HEK293 (cell line): ENCODE measurements around the gene STOML3.

Experiments
- CTCF ChIA-PET: fragments of 350-600 bp; formaldehyde crosslinking; extraction: SDS; loops from one replicate; lab custom pipeline; 2021; ENCODE audit warnings: antibody characterized with exemption; lab: Yijun Ruan, JAX
- POLR2A ChIA-PET: fragments of 300-600 bp; formaldehyde crosslinking; extraction: SDS; loops from one replicate; lab custom pipeline; 2020; ENCODE audit warnings: antibody characterized with exemption, inconsistent platforms; lab: Yijun Ruan, JAX
- H3K27ac ChIP-seq: fragments of 200-500 bp; sonication (Bioruptor generic); 2 replicates; pipeline ENCODE4 v1.5.1; 2014; ENCODE audit warnings: low read depth, low read length, control low read depth, inconsistent platforms; ENCODE audit errors: extremely low read depth
- H3K36me3 ChIP-seq, 2 experiments: fragments of 200-500 bp in 1 of 2; sonication (Bioruptor generic) in 1 of 2; 1 replicate in 1 of 2; 2 replicates in 1 of 2; pipeline ENCODE4 v1.5.1; 2014 to 2017; ENCODE audit warnings: inconsistent platforms in 2 of 2, low read length in 2 of 2; ENCODE audit not compliant: control insufficient read depth in 2 of 2, insufficient read depth in 1 of 2
- H3K4me1 ChIP-seq: fragments of 200-500 bp; sonication (Bioruptor generic); 2 replicates; pipeline ENCODE4 v1.5.1; 2014; ENCODE audit warnings: mild to moderate bottlenecking, low read length, inconsistent platforms; ENCODE audit not compliant: control insufficient read depth, insufficient read depth
- H3K4me3 ChIP-seq: 2 replicates; pipeline ENCODE4 v1.5.1; 2011; ENCODE audit warnings: low read depth, mild to moderate bottlenecking, control low read depth, low read length, moderate library complexity
- H3K9me3 ChIP-seq: fragments of 200-500 bp; sonication (Bioruptor generic); 2 replicates; pipeline ENCODE4 v1.5.1; 2014; ENCODE audit warnings: low read depth, low read length, inconsistent platforms; ENCODE audit not compliant: control insufficient read depth, insufficient read depth
- BCL11A ChIP-seq: fragments of 450-650 bp; formaldehyde crosslinking; IDR thresholded peaks from 2 replicates; pipeline ENCODE4 v1.5.1; 2016; ENCODE audit warnings: low read depth, missing biosample characterization, missing genetic modification characterization
- BCL11B ChIP-seq: fragments of 450-650 bp; formaldehyde crosslinking; IDR thresholded peaks from 2 replicates; pipeline ENCODE4 v1.5.1; 2016; ENCODE audit warnings: low read depth, missing biosample characterization, missing genetic modification characterization
- BCL6B ChIP-seq: fragments of 450-650 bp; formaldehyde crosslinking; IDR thresholded peaks from 2 replicates; pipeline ENCODE4 v1.5.1; 2017; ENCODE audit warnings: missing biosample characterization, missing genetic modification characterization
- KLF9 ChIP-seq: fragments of 450-650 bp; formaldehyde crosslinking; IDR thresholded peaks from 2 replicates; pipeline ENCODE4 v1.5.1; 2016; ENCODE audit warnings: missing biosample characterization, missing genetic modification characterization, low read depth
- TCF7L2 ChIP-seq: IDR thresholded peaks from 2 replicates; pipeline ENCODE4 v1.6.1; 2011; ENCODE audit warnings: low read depth, mild to moderate bottlenecking, inconsistent platforms, low read length, moderate library complexity, borderline replicate concordance
- ZBTB11 ChIP-seq: fragments of 450-650 bp; formaldehyde crosslinking; conservative IDR thresholded peaks from 2 replicates; pipeline ENCODE4 v1.5.1; 2016; ENCODE audit warnings: low read depth, missing biosample characterization, missing genetic modification characterization
- ZBTB17 ChIP-seq: fragments of 450-650 bp; formaldehyde crosslinking; IDR thresholded peaks from 2 replicates; pipeline ENCODE4 v1.5.1; 2016; ENCODE audit warnings: missing biosample characterization, missing genetic modification characterization
- ZNF114 ChIP-seq: fragments of 450-650 bp; formaldehyde crosslinking; IDR thresholded peaks from 2 replicates; pipeline ENCODE4 v1.5.0; 2017; ENCODE audit warnings: missing biosample characterization, missing genetic modification characterization
- ZNF223 ChIP-seq: fragments of 450-650 bp; formaldehyde crosslinking; IDR thresholded peaks from 2 replicates; pipeline ENCODE4 v1.5.1; 2016; ENCODE audit warnings: missing biosample characterization, missing genetic modification characterization
- ZNF23 ChIP-seq: fragments of 450-650 bp; formaldehyde crosslinking; IDR thresholded peaks from 2 replicates; pipeline ENCODE4 v1.5.1; 2016; ENCODE audit warnings: missing biosample characterization, missing genetic modification characterization, borderline replicate concordance
- ZNF26 ChIP-seq: fragments of 450-650 bp; formaldehyde crosslinking; IDR thresholded peaks from 2 replicates; pipeline ENCODE4 v1.5.1; 2016; ENCODE audit warnings: missing biosample characterization, missing genetic modification characterization
- ZNF426 ChIP-seq: fragments of 450-650 bp; formaldehyde crosslinking; IDR thresholded peaks from 2 replicates; pipeline ENCODE4 v1.5.1; 2017; ENCODE audit warnings: missing biosample characterization, missing genetic modification characterization, mild to moderate bottlenecking, inconsistent platforms, moderate library complexity
- ZNF510 ChIP-seq: fragments of 450-650 bp; formaldehyde crosslinking; IDR thresholded peaks from 2 replicates; pipeline ENCODE4 v1.5.1; 2018; ENCODE audit warnings: mild to moderate bottlenecking, missing genetic modification characterization, missing biosample characterization; ENCODE audit not compliant: insufficient replicate concordance
- ZNF660 ChIP-seq: fragments of 450-650 bp; IDR thresholded peaks from 2 replicates; pipeline ENCODE4 v1.5.1; 2018; ENCODE audit warnings: missing biosample characterization, mild to moderate bottlenecking, missing genetic modification characterization
- ZNF76 ChIP-seq: fragments of 450-650 bp; formaldehyde crosslinking; IDR thresholded peaks from 2 replicates; pipeline ENCODE4; 2016; ENCODE audit warnings: low read depth, missing biosample characterization, missing genetic modification characterization, borderline replicate concordance
- ZNF776 ChIP-seq: fragments of 450-650 bp; formaldehyde crosslinking; IDR thresholded peaks from 2 replicates; pipeline ENCODE4 v1.5.0; 2017; ENCODE audit warnings: missing biosample characterization, missing genetic modification characterization, borderline replicate concordance
- TF ChIP-seq, protein P1 (sequence below): fragments of 450-650 bp; formaldehyde crosslinking; IDR thresholded peaks from 2 replicates; pipeline ENCODE4 v1.5.1; 2016; ENCODE audit warnings: missing biosample characterization, missing genetic modification characterization
- TF ChIP-seq, protein P2 (sequence below): fragments of 450-650 bp; formaldehyde crosslinking; IDR thresholded peaks from 2 replicates; pipeline ENCODE4 v1.5.1; 2016; ENCODE audit warnings: missing biosample characterization, missing genetic modification characterization
- TF ChIP-seq, protein P3 (sequence below): fragments of 450-650 bp; formaldehyde crosslinking; IDR thresholded peaks from 2 replicates; pipeline ENCODE4 v1.5.1; 2016; ENCODE audit warnings: missing biosample characterization, missing genetic modification characterization, low read depth

The STOML3 gene

GRCh38 chr13:38943231-38943630 is 47.4 kb downstream of the STOML3 start:
- Histone ChIP-seq H3K4me3 (no peak overlapping the region), H3K27ac (no peak overlapping the region), H3K9me3 (no peaks in the 10 kb centered on the region), H3K4me1 (no peaks in the 10 kb centered on the region), H3K36me3 (no peaks in the 10 kb centered on the region)
- POLR2A ChIA-PET = no interaction called here
- TF ChIP-seq ZNF510 (tag by site-specific recombination) (no peak), ZBTB11 (no peak), ZNF660 (tag by site-specific recombination) (no peak), ZNF114 (no peak), ZBTB17 (no peak), BCL11B (tag by site-specific recombination) (no peak), ZNF23 (tag by site-specific recombination) (no peak), ZNF776 (tag by site-specific recombination) (no peak), KLF9 (tag by site-specific recombination) (no peak), ZNF76 (no peak)
- TF ChIP-seq, protein P1, sequence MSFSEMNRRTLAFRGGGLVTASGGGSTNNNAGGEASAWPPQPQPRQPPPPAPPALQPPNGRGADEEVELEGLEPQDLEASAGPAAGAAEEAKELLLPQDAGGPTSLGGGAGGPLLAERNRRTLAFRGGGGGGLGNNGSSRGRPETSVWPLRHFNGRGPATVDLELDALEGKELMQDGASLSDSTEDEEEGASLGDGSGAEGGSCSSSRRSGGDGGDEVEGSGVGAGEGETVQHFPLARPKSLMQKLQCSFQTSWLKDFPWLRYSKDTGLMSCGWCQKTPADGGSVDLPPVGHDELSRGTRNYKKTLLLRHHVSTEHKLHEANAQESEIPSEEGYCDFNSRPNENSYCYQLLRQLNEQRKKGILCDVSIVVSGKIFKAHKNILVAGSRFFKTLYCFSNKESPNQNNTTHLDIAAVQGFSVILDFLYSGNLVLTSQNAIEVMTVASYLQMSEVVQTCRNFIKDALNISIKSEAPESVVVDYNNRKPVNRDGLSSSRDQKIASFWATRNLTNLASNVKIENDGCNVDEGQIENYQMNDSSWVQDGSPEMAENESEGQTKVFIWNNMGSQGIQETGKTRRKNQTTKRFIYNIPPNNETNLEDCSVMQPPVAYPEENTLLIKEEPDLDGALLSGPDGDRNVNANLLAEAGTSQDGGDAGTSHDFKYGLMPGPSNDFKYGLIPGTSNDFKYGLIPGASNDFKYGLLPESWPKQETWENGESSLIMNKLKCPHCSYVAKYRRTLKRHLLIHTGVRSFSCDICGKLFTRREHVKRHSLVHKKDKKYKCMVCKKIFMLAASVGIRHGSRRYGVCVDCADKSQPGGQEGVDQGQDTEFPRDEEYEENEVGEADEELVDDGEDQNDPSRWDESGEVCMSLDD (tag by site-specific recombination) = no peak
- TF ChIP-seq, protein P2, sequence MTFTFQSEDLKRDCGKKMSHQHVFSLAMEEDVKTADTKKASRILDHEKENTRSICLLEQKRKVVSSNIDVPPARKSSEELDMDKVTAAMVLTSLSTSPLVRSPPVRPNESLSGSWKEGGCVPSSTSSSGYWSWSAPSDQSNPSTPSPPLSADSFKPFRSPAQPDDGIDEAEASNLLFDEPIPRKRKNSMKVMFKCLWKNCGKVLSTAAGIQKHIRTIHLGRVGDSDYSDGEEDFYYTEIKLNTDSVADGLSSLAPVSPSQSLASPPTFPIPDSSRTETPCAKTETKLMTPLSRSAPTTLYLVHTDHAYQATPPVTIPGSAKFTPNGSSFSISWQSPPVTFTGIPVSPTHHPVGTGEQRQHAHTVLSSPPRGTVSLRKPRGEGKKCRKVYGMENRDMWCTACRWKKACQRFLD (tag by site-specific recombination) = no peak
- CTCF ChIA-PET = interaction anchor here (0.7 kb wide), 1 partner anchor 266 kb away, joined by 3 read pairs; no protein-coding TSS in a partner anchor

DNA sequence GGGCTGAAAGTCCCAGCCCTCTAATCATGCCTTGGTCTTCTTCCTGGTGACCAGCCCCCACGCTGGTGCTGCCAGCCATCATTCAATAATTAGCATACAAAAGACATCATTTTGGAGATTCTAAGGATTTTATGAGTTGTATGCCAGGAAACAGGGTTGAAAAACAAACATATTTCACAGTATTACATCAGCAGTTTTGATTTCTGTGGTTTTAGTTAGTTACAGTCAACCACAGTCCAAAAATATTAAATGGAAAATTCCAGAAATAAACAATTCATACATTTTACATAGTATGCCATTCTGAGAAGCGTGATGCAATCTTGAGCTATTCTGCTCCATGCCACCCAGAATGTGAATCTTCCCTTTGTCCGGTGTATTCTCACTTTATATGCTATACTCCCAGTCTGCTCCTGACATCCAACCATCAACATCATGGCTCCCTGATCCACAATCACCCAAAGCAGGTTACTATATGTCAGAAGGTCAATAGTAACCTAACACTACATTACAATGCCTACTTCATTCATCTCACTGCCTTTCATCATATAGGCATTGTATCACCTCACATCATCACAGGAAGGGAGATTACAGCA is 49.2 kb downstream of the STOML3 start:
- H3K36me3 ChIP-seq = no peaks in the 10 kb centered on the region
- ChIA-PET POLR2A (no interaction called here), CTCF (no interaction called here)
- H3K4me1 ChIP-seq = no peaks in the 10 kb centered on the region
- no peaks in the 10 kb centered on the region for H3K9me3 ChIP-seq
- H3K27ac ChIP-seq = no peak overlapping the region
- no peak overlapping the region for H3K4me3 ChIP-seq
- TF ChIP-seq BCL6B (tag by site-specific recombination) (peak; percentile 52; the same call in 1 of the 2 replicates), ZNF426 (no peak), ZBTB17 (0 out of 2 replicates have a peak, but pooled peaks have one; percentile 27), ZNF223 (tag by site-specific recombination) (no peak), ZNF76 (no peak), BCL11A (tag by site-specific recombination) (no peak), TCF7L2 (no peak), ZNF26 (no peak), ZNF660 (tag by site-specific recombination) (no peak)
- TF ChIP-seq, protein P2 (tag by site-specific recombination) = no peak
- TF ChIP-seq, protein P3, sequence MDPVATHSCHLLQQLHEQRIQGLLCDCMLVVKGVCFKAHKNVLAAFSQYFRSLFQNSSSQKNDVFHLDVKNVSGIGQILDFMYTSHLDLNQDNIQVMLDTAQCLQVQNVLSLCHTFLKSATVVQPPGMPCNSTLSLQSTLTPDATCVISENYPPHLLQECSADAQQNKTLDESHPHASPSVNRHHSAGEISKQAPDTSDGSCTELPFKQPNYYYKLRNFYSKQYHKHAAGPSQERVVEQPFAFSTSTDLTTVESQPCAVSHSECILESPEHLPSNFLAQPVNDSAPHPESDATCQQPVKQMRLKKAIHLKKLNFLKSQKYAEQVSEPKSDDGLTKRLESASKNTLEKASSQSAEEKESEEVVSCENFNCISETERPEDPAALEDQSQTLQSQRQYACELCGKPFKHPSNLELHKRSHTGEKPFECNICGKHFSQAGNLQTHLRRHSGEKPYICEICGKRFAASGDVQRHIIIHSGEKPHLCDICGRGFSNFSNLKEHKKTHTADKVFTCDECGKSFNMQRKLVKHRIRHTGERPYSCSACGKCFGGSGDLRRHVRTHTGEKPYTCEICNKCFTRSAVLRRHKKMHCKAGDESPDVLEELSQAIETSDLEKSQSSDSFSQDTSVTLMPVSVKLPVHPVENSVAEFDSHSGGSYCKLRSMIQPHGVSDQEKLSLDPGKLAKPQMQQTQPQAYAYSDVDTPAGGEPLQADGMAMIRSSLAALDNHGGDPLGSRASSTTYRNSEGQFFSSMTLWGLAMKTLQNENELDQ (tag by site-specific recombination) = no peak
